ENCODE results near the gene OR56A3.

- no peak for TF ChIP-seq ZNF70 (CRISPR knock-in tag; IDR thresholded peaks at IDR 0.05)
- TF ChIP-seq PATZ1 (CRISPR knock-in tag; IDR thresholded peaks at IDR 0.05; ENCODE audit: borderline replicate concordance), result no peak
- TF ChIP-seq ARNTL (CRISPR knock-in tag; IDR thresholded peaks at IDR 0.05; ENCODE audit: borderline replicate concordance, low read depth), result no peak
- TF ChIP-seq RARB (CRISPR knock-in tag; IDR thresholded peaks at IDR 0.05), result no peak
- TF ChIP-seq POU6F1 (CRISPR knock-in tag; IDR thresholded peaks at IDR 0.05; ENCODE audit: borderline replicate concordance, low read depth), result no peak
- no peak for TF ChIP-seq CSDC2 (CRISPR knock-in tag; IDR thresholded peaks at IDR 0.05)
- no peak for TF ChIP-seq ISL1 (CRISPR knock-in tag; IDR thresholded peaks at IDR 0.05)
- no peak for TF ChIP-seq GLIS3 (CRISPR knock-in tag; IDR thresholded peaks at IDR 0.05)
- no peak for TF ChIP-seq ZNF565 (CRISPR knock-in tag; conservative IDR thresholded peaks at IDR 0.05; ENCODE audit: low read depth)
- no peak for TF ChIP-seq ZFP3 (CRISPR knock-in tag; IDR thresholded peaks at IDR 0.05)
- no peak for TF ChIP-seq CREB5 (CRISPR knock-in tag; IDR thresholded peaks at IDR 0.05; ENCODE audit: low read depth)
- TF ChIP-seq BACH2 (CRISPR knock-in tag; IDR thresholded peaks at IDR 0.05; ENCODE audit: borderline replicate concordance), result no peak
- TF ChIP-seq SNAI2 (CRISPR knock-in tag; IDR thresholded peaks at IDR 0.05), result no peak
- no peak for TF ChIP-seq ESRRG (CRISPR knock-in tag; IDR thresholded peaks at IDR 0.05)
These were observed 26.3 kb downstream of the OR56A3 start, which contains the start of gene OR56A5 for GRCh38 chr11:5968394-5968793.

Measured in SK-N-SH treated with all-trans-retinoic acid at 6 μM for 48 hours (cell line).